SKM-1 treated with dmso at 0.1 percent for 144 hours (cell line): ENCODE data around the gene CLN6.
"Not testable (repeated sequence)": the region's sequence is repeated elsewhere in the genome, so short reads cannot be mapped to it uniquely, and the experiment has no call there.

Source experiments
- DNase-seq: peaks from one replicate; lab custom pipeline; 2025; ENCODE audit not compliant: unreplicated experiment; lab: John Stamatoyannopoulos, UW

Gene CLN6

DNA sequence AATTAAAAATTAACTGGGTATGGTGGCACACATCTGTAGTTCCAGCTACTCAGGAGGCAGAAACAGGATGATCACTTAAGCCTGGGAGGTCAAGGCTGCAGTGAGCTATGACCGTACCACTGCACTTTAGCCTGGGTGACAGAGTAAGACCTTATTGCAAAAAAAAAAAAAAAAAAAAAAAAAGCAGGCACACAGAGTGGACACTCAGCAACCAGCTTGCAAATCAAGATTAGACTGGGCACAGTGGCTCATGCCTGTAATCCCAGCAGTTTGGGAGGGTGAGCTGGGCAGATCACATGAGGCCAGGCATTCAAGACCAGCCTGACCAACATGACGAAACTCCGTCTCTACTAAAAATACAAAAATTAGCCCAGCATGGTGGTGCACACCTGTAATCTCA, 5.4 kb downstream of the CLN6 start:
- no peak for DNase-seq

DNA sequence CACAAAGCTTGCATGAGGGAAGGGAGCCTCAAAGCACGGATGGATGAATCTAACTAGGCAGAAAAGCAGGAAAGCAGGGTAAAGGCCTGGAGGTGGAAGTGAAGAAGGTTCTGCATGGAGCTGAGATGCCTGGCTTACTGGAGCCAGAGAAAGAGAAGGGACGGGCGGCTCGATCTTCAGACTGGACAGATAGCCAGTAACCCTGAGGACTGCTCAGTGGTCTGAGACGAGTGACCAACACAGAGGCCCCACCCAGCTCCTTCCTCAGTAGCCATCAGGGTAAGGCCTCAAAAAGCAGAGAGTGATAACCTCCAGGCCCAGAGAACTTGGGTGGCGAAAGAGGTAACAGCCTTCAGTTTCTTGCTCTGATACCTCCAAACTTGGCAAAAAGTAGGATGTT, 6.4 kb downstream of the CLN6 start:
- DNase-seq: no peak

DNA sequence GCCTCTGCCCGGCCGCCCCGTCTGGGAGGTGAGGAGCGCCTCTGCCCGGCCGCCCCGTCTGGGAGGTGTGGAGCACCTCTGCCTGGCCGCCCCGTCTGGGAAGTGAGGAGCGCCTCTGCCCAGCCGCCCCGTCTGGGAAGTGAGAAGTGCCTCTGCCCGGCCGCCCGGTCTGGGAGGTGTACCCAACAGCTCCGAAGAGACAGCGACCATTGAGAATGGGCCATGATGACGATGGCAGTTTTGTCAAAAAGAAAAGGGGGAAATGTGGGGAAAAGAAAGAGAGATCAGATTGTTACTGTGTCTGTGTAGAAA, 7.1 kb downstream of the CLN6 start:
- not testable (repeated sequence) for DNase-seq

DNA sequence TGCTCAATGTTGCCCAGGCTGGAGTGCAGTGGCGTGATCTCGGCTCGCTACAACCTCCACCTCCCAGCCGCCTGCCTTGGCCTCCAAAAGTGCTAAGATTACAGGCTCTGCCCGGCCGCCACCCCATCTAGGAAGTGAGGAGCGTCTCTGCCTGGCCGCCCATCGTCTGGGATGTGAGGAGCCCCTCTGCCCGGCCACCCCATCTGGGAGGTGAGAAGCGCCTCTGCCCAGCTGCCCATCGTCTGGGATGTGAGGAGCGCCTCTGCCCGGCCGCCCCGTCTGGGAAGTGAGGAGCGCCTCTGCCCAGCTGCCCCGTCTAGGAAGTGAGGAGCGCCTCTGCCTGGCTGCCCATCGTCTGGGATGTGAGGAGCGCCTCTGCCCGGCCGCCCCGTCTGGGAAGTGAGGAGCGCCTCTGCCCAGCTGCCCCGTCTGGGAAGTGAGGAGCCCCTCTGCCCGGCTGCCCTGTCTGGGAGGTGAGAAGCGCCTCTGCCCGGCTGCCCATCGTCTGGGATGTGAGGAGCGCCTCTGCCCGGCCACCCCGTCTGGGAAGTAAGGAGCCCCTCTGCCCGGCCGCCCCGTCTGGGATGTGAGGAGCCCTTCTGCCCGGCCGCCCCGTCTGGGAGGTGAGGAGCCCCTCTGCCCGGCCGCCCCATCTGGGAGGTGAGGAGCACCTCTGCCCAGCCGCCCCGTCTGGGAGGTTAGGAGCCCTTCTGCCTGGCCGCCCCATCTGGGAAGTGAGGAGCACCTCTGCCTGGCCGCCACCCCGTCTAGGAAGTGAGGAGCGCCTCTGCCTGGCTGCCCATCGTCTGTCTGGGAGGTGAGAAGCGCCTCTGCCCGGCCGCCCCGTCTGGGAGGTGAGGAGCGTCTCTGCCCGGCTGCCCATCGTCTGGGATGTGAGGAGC, 7.7 kb downstream of the CLN6 start:
- DNase-seq: not testable (repeated sequence)

DNA sequence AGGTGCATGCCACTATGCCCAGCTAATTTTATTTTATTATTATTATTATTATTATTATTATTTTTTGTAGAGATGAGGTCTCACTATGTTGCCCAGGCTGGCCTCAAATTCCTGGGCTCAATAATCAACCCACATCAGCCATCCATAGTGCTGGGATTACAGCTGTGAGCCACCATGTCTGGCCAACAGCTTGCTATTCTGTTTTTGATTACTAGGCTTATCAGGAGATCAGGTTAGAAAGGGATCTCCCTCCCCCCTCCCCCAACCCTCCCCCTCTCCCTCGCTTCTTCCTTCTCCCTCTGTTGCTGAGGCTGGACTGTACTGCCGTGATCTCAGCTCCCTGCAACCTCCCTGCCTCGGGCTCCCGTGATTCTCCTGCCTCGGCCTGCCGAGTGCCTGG, 8.6 kb downstream of the CLN6 start:
- DNase-seq: no peak

- DNase-seq: no peak
Observed at GRCh38 chr15:68220489-68220888, 9.0 kb downstream of the CLN6 start.

DNA sequence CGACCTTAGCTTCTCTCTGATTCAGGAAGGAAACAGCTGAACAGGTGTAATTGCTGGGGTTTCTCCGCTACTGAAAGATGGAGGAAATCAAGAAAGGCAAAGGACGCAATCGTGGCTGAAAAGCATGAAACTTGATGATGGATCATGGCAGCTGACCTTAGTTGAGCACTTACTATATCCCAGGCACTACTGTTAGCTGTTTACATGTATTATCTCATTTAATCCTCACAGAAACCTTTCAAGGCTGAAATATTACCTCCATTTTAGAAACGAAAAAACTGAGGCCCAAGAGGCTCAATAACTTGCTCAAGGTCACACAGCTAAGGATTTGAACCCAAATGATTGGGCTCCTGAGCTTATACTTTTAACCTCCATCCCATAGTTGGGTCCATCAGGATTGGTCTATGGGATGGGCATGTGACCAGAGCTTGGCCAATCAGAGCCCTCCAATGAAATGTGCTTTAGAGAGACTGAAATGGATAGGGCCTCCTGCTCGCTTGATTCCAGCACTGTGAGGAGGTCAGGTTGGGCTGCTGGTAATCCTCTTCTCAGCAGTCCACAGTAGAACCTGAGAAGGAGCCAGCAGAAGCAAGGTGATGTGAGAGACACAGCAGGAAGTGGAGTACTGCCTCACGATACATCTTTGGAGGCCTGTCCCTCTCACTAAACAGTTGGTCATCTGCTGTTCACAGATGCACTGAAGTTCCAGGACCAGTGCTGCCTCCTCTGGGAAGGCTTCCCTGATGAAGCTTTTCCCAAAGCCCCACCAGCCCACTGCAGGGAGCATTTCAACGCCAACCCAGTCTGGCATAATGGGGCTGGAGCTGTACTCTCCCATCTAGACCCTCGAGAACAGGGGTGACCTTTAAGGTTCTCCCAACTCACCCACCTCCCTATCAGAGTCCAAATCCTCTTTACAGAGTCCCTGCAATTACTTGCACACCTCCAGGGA, 10.4 kb downstream of the CLN6 start:
- DNase-seq: no peak

- no peak for DNase-seq
Observed at GRCh38 chr15:68218331-68218730, 11.2 kb downstream of the CLN6 start.

DNA sequence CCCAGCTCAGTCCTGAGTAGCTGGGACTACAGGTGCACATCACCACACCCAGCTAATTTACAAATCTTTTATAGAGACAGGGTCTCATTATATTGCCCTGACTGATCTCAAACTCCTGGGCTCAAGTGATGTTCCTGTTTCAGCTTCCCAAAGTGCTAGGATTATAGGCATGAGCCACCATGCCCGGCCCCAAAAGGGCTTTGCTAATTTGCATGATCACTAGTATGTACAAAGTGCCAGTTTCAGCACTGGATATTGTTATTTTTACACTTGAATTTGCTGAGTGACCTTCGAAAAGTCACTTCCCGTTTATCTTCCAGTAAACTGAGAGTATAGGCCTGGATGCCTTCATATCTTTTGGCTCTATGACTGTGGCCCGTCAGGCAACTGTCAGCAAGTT, 12.2 kb downstream of the CLN6 start:
- DNase-seq: no peak

DNA sequence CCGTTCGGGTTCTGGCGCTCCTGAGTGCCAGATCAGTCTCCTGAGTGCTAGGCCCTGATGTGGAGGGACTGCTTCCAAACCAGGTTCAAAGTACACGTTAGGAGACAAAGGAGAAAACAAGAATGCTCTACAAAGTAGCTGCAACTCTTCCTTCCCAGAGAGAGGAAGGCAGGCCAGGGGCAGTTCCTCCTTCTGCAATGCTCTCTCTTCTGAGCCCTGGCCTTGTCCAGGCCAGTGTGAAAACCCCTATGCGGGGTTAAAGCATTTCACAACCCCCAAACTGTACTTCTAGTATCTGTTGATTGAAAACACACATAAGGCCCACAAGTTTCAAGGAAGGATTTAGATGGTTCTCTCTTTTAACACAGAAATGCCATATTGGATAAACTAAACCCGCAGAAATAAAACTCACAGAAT, 14.7 kb downstream of the CLN6 start:
- DNase-seq: no peak

GRCh38 chr15:68213991-68214837, 15.3 kb downstream of the CLN6 start:
- DNase-seq: no peak

DNA sequence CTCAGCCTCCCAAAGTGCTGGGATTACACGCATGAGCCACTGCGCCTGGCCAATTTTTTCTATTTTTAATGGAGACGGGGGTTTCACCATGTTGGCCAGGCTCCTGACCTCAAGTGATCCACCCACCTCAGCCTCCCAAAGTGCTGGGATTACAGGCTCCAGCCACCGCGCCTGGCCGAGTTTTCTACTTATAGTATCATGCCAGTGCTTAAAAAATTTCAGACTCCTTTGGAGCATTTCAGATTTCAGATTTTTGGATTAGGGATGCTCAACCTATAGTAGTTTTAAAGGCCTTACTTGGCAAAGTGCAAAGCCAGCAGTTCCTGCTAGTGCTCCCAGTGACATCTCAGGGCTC, 16.1 kb downstream of the CLN6 start:
- not testable (repeated sequence) for DNase-seq

GRCh38 chr15:68211656-68212320, 17.7 kb downstream of the CLN6 start:
- no peak for DNase-seq

- DNase-seq: no peak
Observed at GRCh38 chr15:68210821-68211655, 18.5 kb downstream of the CLN6 start.

- no peak for DNase-seq
Observed at GRCh38 chr15:68210409-68210756, 19.1 kb downstream of the CLN6 start.

GRCh38 chr15:68209735-68210408, 19.7 kb downstream of the CLN6 start:
- DNase-seq: no peak

- no peak for DNase-seq
Observed at GRCh38 chr15:68209272-68209671, 20.3 kb downstream of the CLN6 start.

- DNase-seq: no peak
Observed at GRCh38 chr15:68208636-68209240, 20.8 kb downstream of the CLN6 start.

- DNase-seq: no peak
Observed at GRCh38 chr15:68208136-68208535, 21.4 kb downstream of the CLN6 start.
